ENCODE results near the gene SRP19.

SRP19 gene

DNA sequence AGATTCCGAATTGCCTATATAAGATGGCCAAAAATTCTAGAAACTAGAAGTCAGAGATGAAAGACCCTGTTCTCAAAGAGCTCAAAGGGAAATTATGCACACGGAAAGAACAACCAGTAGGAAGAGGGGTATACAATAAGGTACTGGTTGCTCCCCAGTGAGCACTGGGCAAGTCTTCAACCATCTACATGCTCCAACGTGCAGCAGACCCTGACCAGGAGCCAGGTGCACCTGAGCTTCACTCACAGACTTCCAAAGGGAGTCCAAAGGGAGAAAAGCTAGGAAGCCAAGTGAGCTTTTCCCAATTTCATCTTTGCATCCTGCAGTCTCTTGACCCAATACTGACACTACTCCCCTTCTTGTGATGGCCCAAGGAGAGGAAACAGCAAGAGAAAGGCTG lies 57.0 kb downstream of the SRP19 start:
- DNase-seq (ENCODE audit: low read depth) = no peak
- TF ChIP-seq, protein P1, sequence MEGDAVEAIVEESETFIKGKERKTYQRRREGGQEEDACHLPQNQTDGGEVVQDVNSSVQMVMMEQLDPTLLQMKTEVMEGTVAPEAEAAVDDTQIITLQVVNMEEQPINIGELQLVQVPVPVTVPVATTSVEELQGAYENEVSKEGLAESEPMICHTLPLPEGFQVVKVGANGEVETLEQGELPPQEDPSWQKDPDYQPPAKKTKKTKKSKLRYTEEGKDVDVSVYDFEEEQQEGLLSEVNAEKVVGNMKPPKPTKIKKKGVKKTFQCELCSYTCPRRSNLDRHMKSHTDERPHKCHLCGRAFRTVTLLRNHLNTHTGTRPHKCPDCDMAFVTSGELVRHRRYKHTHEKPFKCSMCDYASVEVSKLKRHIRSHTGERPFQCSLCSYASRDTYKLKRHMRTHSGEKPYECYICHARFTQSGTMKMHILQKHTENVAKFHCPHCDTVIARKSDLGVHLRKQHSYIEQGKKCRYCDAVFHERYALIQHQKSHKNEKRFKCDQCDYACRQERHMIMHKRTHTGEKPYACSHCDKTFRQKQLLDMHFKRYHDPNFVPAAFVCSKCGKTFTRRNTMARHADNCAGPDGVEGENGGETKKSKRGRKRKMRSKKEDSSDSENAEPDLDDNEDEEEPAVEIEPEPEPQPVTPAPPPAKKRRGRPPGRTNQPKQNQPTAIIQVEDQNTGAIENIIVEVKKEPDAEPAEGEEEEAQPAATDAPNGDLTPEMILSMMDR (IDR thresholded peaks at IDR 0.05; ENCODE audit: insufficient read depth, low read depth, low read length, missing control alignments) = no peak
- H3K4me3 ChIP-seq (ENCODE audit: low read length) = no peak overlapping the region

DNA sequence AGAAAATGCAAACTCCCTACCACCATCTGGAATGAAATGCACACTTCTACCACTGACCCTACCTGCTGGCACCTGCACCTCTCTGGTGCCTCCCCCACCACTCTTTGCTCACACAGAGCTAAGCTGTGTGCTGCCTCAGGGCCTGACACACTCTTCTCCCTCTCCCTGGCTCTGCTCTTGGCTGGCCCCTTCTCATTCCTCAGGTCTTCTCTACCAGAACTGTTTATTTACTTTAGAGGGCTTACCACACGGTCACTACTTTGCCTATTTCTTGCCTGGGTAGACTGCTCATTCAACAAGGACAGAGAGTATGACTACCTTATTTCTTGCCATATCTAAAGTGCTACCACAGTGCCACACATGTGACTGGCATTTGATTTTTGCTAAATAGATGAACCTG lies 57.6 kb downstream of the SRP19 start:
- TF ChIP-seq, protein P1 (IDR thresholded peaks at IDR 0.05; ENCODE audit: insufficient read depth, low read depth, low read length, missing control alignments) = no peak
- no peak for DNase-seq (ENCODE audit: low read depth)
- no peak overlapping the region for H3K4me3 ChIP-seq (ENCODE audit: low read length)

Measured in epithelial cell of esophagus (primary cell).